OCI-LY3 (cell line): ENCODE measurements around the gene TTC23.

Source experiments
- CTCF ChIP-seq: fragments of 200-600, 300-600 bp; sonication (generic); IDR thresholded peaks from 2 replicates; pipeline ENCODE4 v1.5.1; 2014; ENCODE audit warnings: antibody characterized with exemption, low read length, low read depth
- EZH2phosphoT487 ChIP-seq: fragments of 200-600 bp; shearing (Covaris generic); IDR thresholded peaks from 2 replicates; pipeline ENCODE4 v1.6.1; 2018; ENCODE audit warnings: antibody characterized with exemption, mixed run types, low read depth

- TF ChIP-seq CTCF (no peak), EZH2phosphoT487 (no peak)
Observed at GRCh38 chr15:99232740-99233139, 16.6 kb downstream of the TTC23 start.
